HepG2 (cell line): ENCODE data around the gene SEMA4C. TPM values are rescaled to one million over a fixed set of nuclear protein-coding genes. Genes with fewer than 3 reads are reported as not detected.
A peak's percentile ranks its signal among the peaks of the same experiment; 100 is the strongest.

ENCODE experiments used
- ARID2 ChIP-seq: sonication (generic); formaldehyde crosslinking; IDR thresholded peaks from 2 replicates; pipeline ENCODE4 v1.8.1; 2022; ENCODE audit warnings: mild to moderate bottlenecking, missing genetic modification reagents, borderline replicate concordance
- CEBPB ChIP-seq: IDR thresholded peaks from 2 replicates; pipeline ENCODE4 v1.6.1; 2011; ENCODE audit warnings: low read depth, low read length, improper control_type of control experiment, borderline replicate concordance
- CSRNP2 ChIP-seq: sonication (generic); formaldehyde crosslinking; conservative IDR thresholded peaks from 2 replicates; pipeline ENCODE4 v1.8.0; 2022; ENCODE audit warnings: low read depth, missing genetic modification reagents
- ELF1 ChIP-seq: sonication (generic); formaldehyde crosslinking; IDR thresholded peaks from 2 replicates; pipeline ENCODE4 v1.4.0; 2020; ENCODE audit warnings: missing genetic modification reagents
- FOSL1 ChIP-seq: sonication (generic); formaldehyde crosslinking; IDR thresholded peaks from 2 replicates; pipeline ENCODE4 v1.9.0; 2021; ENCODE audit warnings: missing genetic modification reagents, borderline replicate concordance
- GRHL1 ChIP-seq: sonication (generic); formaldehyde crosslinking; conservative IDR thresholded peaks from 2 replicates; pipeline ENCODE4 v1.8.0; 2022; ENCODE audit warnings: missing genetic modification reagents
- MBD4 ChIP-seq: IDR thresholded peaks from 2 replicates; pipeline ENCODE4 v1.6.1; 2012; ENCODE audit warnings: low read length, inconsistent platforms, borderline replicate concordance
- NFIB ChIP-seq: sonication (generic); formaldehyde crosslinking; IDR thresholded peaks from 2 replicates; pipeline ENCODE4 v1.9.0; 2021; ENCODE audit warnings: missing genetic modification reagents, mild to moderate bottlenecking, borderline replicate concordance
- NFKBIZ ChIP-seq: IDR thresholded peaks from 2 replicates; pipeline ENCODE4 v1.6.1; 2018; ENCODE audit warnings: missing genetic modification reagents, missing compliant biosample characterization
- NR2F1 ChIP-seq, 2 experiments: fragments of 450-650 bp in 1 of 2; formaldehyde crosslinking in 1 of 2; IDR thresholded peaks; 2 replicates each; pipeline versions ENCODE4 v1.5.0 to v1.6.1; 2016 to 2020; ENCODE audit warnings: mild to moderate bottlenecking in 1 of 2, missing compliant biosample characterization in 1 of 2, missing genetic modification reagents in 1 of 2, moderate library complexity in 1 of 2
- PHF21A ChIP-seq: sonication (generic); formaldehyde crosslinking; IDR thresholded peaks from 2 replicates; pipeline ENCODE4 v1.5.0; 2020; ENCODE audit warnings: mild to moderate bottlenecking, missing genetic modification reagents
- REPIN1 ChIP-seq: sonication (generic); formaldehyde crosslinking; IDR thresholded peaks from 2 replicates; pipeline ENCODE4 v1.8.0; 2022; ENCODE audit warnings: missing genetic modification reagents, low read depth, mild to moderate bottlenecking, borderline replicate concordance
- SKI ChIP-seq: fragments of 450-650 bp; IDR thresholded peaks from one replicate; pipeline ENCODE4 v1.6.1; 2018; ENCODE audit warnings: mild to moderate bottlenecking; ENCODE audit not compliant: partially characterized antibody
- SP1 ChIP-seq, 2 experiments: fragments of 450-650 bp in 1 of 2; sonication (generic) in 1 of 2; formaldehyde crosslinking in 1 of 2; IDR thresholded peaks; 2 replicates each; pipeline versions ENCODE4 v1.4.0 to v1.6.1; 2016 to 2020; ENCODE audit warnings: missing genetic modification reagents in 1 of 2
- SP2 ChIP-seq: sonication (generic); formaldehyde crosslinking; IDR thresholded peaks from 2 replicates; pipeline ENCODE4 v1.5.1; 2020; ENCODE audit warnings: mild to moderate bottlenecking, missing genetic modification reagents
- TEAD2 ChIP-seq: sonication (generic); formaldehyde crosslinking; IDR thresholded peaks from 2 replicates; pipeline ENCODE4 v1.9.0; 2021; ENCODE audit warnings: missing genetic modification reagents
- TIGD3 ChIP-seq: sonication (generic); formaldehyde crosslinking; IDR thresholded peaks from 2 replicates; pipeline ENCODE4 v1.5.1; 2020; ENCODE audit warnings: mild to moderate bottlenecking, missing genetic modification reagents, borderline replicate concordance
- ZNF160 ChIP-seq: sonication (generic); formaldehyde crosslinking; IDR thresholded peaks from 2 replicates; pipeline ENCODE4 v1.8.0; 2022; ENCODE audit warnings: mild to moderate bottlenecking, inconsistent platforms, missing genetic modification reagents
- ZNF20 ChIP-seq: sonication (generic); formaldehyde crosslinking; IDR thresholded peaks from 2 replicates; pipeline ENCODE4 v1.4.0; 2020; ENCODE audit warnings: mild to moderate bottlenecking, moderate library complexity, missing genetic modification reagents
- ZNF282 ChIP-seq: fragments of 450-650 bp; IDR thresholded peaks from 2 replicates; pipeline ENCODE4 v1.6.1; 2018; ENCODE audit not compliant: partially characterized antibody
- ZNF362 ChIP-seq: sonication (generic); formaldehyde crosslinking; IDR thresholded peaks from 2 replicates; pipeline ENCODE4 v1.4.0; 2020; ENCODE audit warnings: missing genetic modification reagents, mild to moderate bottlenecking, borderline replicate concordance
- ZNF451 ChIP-seq: sonication (generic); formaldehyde crosslinking; IDR thresholded peaks from 2 replicates; pipeline ENCODE4 v1.5.0; 2020; ENCODE audit warnings: mild to moderate bottlenecking, missing genetic modification reagents
- ZNF605 ChIP-seq: sonication (generic); formaldehyde crosslinking; IDR thresholded peaks from 2 replicates; pipeline ENCODE4 v1.8.0; 2022; ENCODE audit warnings: mild to moderate bottlenecking, missing genetic modification reagents
- ZNF772 ChIP-seq: sonication (generic); formaldehyde crosslinking; IDR thresholded peaks from 2 replicates; pipeline ENCODE4 v1.5.0; 2020; ENCODE audit warnings: mild to moderate bottlenecking, missing genetic modification reagents
- polyA plus RNA-seq, 8 experiments: library from polyadenylated mRNA; depleted of rRNA in 3 of 8; stranded (reverse) in 7 of 8; unstranded in 1 of 8; fragments of >200 nt; fragmentation: Illumina TruSeq in 4 of 8; extraction: Trizol in 4 of 8; gene quantifications; 2 replicates each; pipeline versions ENCODE4 v1.2.1 to v1.2.3, GENCODE V29; 2011 to 2016; ENCODE audit warnings: low read depth in 4 of 8, missing spikeins in 1 of 8, mixed read lengths in 1 of 8; ENCODE audit not compliant: insufficient read depth in 1 of 8
- total RNA-seq, 5 experiments: library from RNA; depleted of rRNA; stranded (reverse); fragments of >200 nt; fragmentation: Illumina TruSeq; extraction: Trizol; gene quantifications; 2 replicates each; pipeline ENCODE4 v1.2.3, GENCODE V29; 2016; ENCODE audit warnings: low read depth in 1 of 5

The SEMA4C gene
- total and polyA plus RNA-seq, 2 of the 13 experiments (the other 11 are each of a cell fraction or from before 2014, with no cell fraction given) = 25.9 to 46.6 TPM

GRCh38 chr2:96857667-96858372 is 12.1 kb downstream of the SEMA4C start, which contains the start of gene ANKRD39 (continued):
- TF ChIP-seq NFKBIZ = no peak; the same call in 1 of the 2 replicates
- peak; percentile 90 for TF ChIP-seq REPIN1
- TF ChIP-seq SKI = peak; percentile 83
- peak; percentile 75; the same call in 1 of the 2 replicates for TF ChIP-seq PHF21A (CRISPR knock-in tag)
- TF ChIP-seq SP2 (CRISPR knock-in tag) = peak; percentile 100
- peak; percentile 43; the same call in 1 of the 2 replicates for TF ChIP-seq FOSL1
- no peak for TF ChIP-seq MBD4
- no peak for TF ChIP-seq ZNF282
- TF ChIP-seq CEBPB = no peak
- 0 out of 2 replicates have a peak, but pooled peaks have one; percentile 22 for TF ChIP-seq ARID2 (CRISPR knock-in tag)
- TF ChIP-seq SP1 (IDR thresholded peaks at IDR 0.05) = peak; percentile 96
- TF ChIP-seq SP1 (CRISPR knock-in tag; IDR thresholded peaks at IDR 0.05) = peak; percentile 100
- no peak for TF ChIP-seq ZNF20 (CRISPR knock-in tag)
- 0 out of 2 replicates have a peak, but pooled peaks have one; percentile 47 for TF ChIP-seq TEAD2 (CRISPR knock-in tag)
- TF ChIP-seq CSRNP2 (CRISPR knock-in tag) = no peak
- peak; percentile 76 for TF ChIP-seq ZNF605 (CRISPR knock-in tag)
- peak; percentile 83; the same call in 1 of the 2 replicates for TF ChIP-seq ZNF362 (CRISPR knock-in tag)
- no peak for TF ChIP-seq ELF1 (CRISPR knock-in tag)
- no peak for TF ChIP-seq GRHL1
- TF ChIP-seq TIGD3 = peak; percentile 89; the same call in 1 of the 2 replicates
- peak; percentile 39 for TF ChIP-seq ZNF772 (CRISPR knock-in tag)
- no peak; the same call in 1 of the 2 replicates for TF ChIP-seq ZNF451
- TF ChIP-seq NFIB (CRISPR knock-in tag) = no peak
- TF ChIP-seq NR2F1 (CRISPR knock-in tag; IDR thresholded peaks at IDR 0.05) = no peak; a peak in 1 of 4 replicates
- TF ChIP-seq ZNF160 (CRISPR knock-in tag) = 0 out of 2 replicates have a peak, but pooled peaks have one; percentile 36
